ENCODE data around the gene ZFY.

- no peak for TF ChIP-seq CTCF (IDR thresholded peaks at IDR 0.05; ENCODE audit: low read depth, low read length, missing input control)
- no peak for TF ChIP-seq RAD21 (IDR thresholded peaks at IDR 0.05)
- no peak for TF ChIP-seq SP1 (IDR thresholded peaks at IDR 0.05)
- no peak for TF ChIP-seq YY1 (IDR thresholded peaks at IDR 0.05)
- no peak for TF ChIP-seq ZBTB33 (IDR thresholded peaks at IDR 0.05)
- TF ChIP-seq JUND (IDR thresholded peaks at IDR 0.05) = no peak
- no peak for TF ChIP-seq GABPA (IDR thresholded peaks at IDR 0.05 in 1 of 2, conservative IDR thresholded peaks at IDR 0.05 in 1 of 2)
- TF ChIP-seq TAF1 (conservative IDR thresholded peaks at IDR 0.05) = no peak
- no peak for TF ChIP-seq NR2F2 (IDR thresholded peaks at IDR 0.05)
- TF ChIP-seq REST (IDR thresholded peaks at IDR 0.05) = peak; percentile 47
- no peak for TF ChIP-seq MAX (IDR thresholded peaks at IDR 0.05)
- no peak for TF ChIP-seq ATF3 (IDR thresholded peaks at IDR 0.05)
- no peak for TF ChIP-seq RXRA (IDR thresholded peaks at IDR 0.05)
Observed at GRCh38 chrY:2934078-2934477, 1.1 kb upstream of the ZFY start.

Measured in liver (tissue), 3 donors.